ENCODE results near the gene PRKCA.
"Not testable (repeated sequence)": the region's sequence is repeated elsewhere in the genome, so short reads cannot be mapped to it uniquely, and the experiment has no call there.

Gene PRKCA

GRCh38 chr17:66477615-66478283, 175.3 kb downstream of the PRKCA start:
- no peak for DNase-seq
- intact Hi-C loops (cut with DNase I; ENCODE audit: low total_unique reads), result no loop called here
- Histone ChIP-seq H3K27ac (no peak overlapping the region), H3K9me3 (no peaks in the 10 kb centered on the region), H3K4me3 (no peak overlapping the region), H3K27me3 (no peaks in the 10 kb centered on the region), H3K36me3 (no peaks in the 10 kb centered on the region), H3K4me1 (no peaks in the 10 kb centered on the region)
- TF ChIP-seq, protein P1, sequence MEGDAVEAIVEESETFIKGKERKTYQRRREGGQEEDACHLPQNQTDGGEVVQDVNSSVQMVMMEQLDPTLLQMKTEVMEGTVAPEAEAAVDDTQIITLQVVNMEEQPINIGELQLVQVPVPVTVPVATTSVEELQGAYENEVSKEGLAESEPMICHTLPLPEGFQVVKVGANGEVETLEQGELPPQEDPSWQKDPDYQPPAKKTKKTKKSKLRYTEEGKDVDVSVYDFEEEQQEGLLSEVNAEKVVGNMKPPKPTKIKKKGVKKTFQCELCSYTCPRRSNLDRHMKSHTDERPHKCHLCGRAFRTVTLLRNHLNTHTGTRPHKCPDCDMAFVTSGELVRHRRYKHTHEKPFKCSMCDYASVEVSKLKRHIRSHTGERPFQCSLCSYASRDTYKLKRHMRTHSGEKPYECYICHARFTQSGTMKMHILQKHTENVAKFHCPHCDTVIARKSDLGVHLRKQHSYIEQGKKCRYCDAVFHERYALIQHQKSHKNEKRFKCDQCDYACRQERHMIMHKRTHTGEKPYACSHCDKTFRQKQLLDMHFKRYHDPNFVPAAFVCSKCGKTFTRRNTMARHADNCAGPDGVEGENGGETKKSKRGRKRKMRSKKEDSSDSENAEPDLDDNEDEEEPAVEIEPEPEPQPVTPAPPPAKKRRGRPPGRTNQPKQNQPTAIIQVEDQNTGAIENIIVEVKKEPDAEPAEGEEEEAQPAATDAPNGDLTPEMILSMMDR (IDR thresholded peaks at IDR 0.05), result no peak

- H3K9me3 ChIP-seq; intact Hi-C loops (cut with DNase I; ENCODE audit: low total_unique reads); H3K4me3 ChIP-seq; DNase-seq; H3K27ac ChIP-seq; H3K4me1 ChIP-seq; H3K27me3 ChIP-seq; H3K36me3 ChIP-seq: not testable (repeated sequence)
These were observed 176.9 kb downstream of the PRKCA start for GRCh38 chr17:66479230-66479889.

DNA sequence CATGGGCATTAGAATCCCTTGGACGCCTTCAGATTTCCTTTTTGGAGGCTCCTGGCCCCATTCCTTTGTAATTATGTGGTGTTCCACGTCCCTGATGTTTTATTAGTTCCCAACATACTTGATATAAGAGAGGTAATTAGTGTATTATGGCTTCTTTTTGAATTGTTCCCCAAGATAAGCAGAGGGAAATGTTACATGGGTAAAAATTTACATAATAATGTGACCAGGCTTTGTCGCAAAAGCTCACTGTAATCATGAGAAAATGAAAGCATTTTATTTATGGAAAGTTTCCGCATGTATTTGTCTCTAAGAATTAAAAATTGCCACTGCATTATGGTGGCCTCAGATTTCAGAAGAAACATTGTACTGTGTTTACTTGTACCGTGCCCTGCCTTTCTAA, 177.8 kb downstream of the PRKCA start:
- TF ChIP-seq, protein P1 (IDR thresholded peaks at IDR 0.05), result no peak
- H3K4me3 ChIP-seq, result no peak overlapping the region
- H3K36me3 ChIP-seq, result no peaks in the 10 kb centered on the region
- H3K27me3 ChIP-seq, result no peaks in the 10 kb centered on the region
- intact Hi-C loops (cut with DNase I; ENCODE audit: low total_unique reads), result no loop called here
- no peak overlapping the region for H3K27ac ChIP-seq
- no peaks in the 10 kb centered on the region for H3K4me1 ChIP-seq
- no peaks in the 10 kb centered on the region for H3K9me3 ChIP-seq
- no peak for DNase-seq

GRCh38 chr17:66480802-66481201, 178.4 kb downstream of the PRKCA start:
- no peak for DNase-seq
- H3K4me3 ChIP-seq, result no peak overlapping the region
- no peak overlapping the region for H3K27ac ChIP-seq
- intact Hi-C loops (cut with DNase I; ENCODE audit: low total_unique reads), result no loop called here
- TF ChIP-seq, protein P1 (IDR thresholded peaks at IDR 0.05), result no peak
- H3K9me3 ChIP-seq, result no peaks in the 10 kb centered on the region
- no peaks in the 10 kb centered on the region for H3K36me3 ChIP-seq
- H3K27me3 ChIP-seq, result no peaks in the 10 kb centered on the region
- H3K4me1 ChIP-seq, result no peaks in the 10 kb centered on the region

GRCh38 chr17:66481271-66481670, 178.9 kb downstream of the PRKCA start:
- no peaks in the 10 kb centered on the region for H3K9me3 ChIP-seq
- no peaks in the 10 kb centered on the region for H3K36me3 ChIP-seq
- TF ChIP-seq, protein P1 (IDR thresholded peaks at IDR 0.05), result no peak
- no peak overlapping the region for H3K4me3 ChIP-seq
- intact Hi-C loops (cut with DNase I; ENCODE audit: low total_unique reads), result no loop called here
- no peak for DNase-seq
- H3K27ac ChIP-seq, result no peak overlapping the region
- no peaks in the 10 kb centered on the region for H3K27me3 ChIP-seq
- no peaks in the 10 kb centered on the region for H3K4me1 ChIP-seq

- H3K27ac ChIP-seq, result no peak overlapping the region
- no peaks in the 10 kb centered on the region for H3K36me3 ChIP-seq
- DNase-seq, result no peak
- intact Hi-C loops (cut with DNase I; ENCODE audit: low total_unique reads), result no loop called here
- H3K27me3 ChIP-seq, result no peaks in the 10 kb centered on the region
- no peaks in the 10 kb centered on the region for H3K4me1 ChIP-seq
- H3K4me3 ChIP-seq, result no peak overlapping the region
- no peaks in the 10 kb centered on the region for H3K9me3 ChIP-seq
- TF ChIP-seq, protein P1 (IDR thresholded peaks at IDR 0.05), result no peak
These were observed 181.5 kb downstream of the PRKCA start for GRCh38 chr17:66483906-66484305.

Measured in tibial artery (tissue), 4 donors.